MM.1S (cell line): ENCODE data around the gene NUP98.

Experiments
- CTCF ChIP-seq: fragments of 300-600 bp; sonication (generic); IDR thresholded peaks from 2 replicates; pipeline ENCODE4 v1.5.1; 2016; ENCODE audit warnings: antibody characterized with exemption, low read length, mixed read lengths
- EZH2 ChIP-seq: fragments of 300-600 bp; sonication (generic); optimal IDR thresholded peaks from 2 replicates; pipeline ENCODE3; 2017; ENCODE audit warnings: low read depth, mild to moderate bottlenecking, antibody characterized with exemption, low read length, mixed read lengths
- EZH2phosphoT487 ChIP-seq: fragments of 300-600 bp; sonication (generic); IDR thresholded peaks from 2 replicates; pipeline ENCODE4 v1.6.1; 2018; ENCODE audit warnings: antibody characterized with exemption, low read length

DNA sequence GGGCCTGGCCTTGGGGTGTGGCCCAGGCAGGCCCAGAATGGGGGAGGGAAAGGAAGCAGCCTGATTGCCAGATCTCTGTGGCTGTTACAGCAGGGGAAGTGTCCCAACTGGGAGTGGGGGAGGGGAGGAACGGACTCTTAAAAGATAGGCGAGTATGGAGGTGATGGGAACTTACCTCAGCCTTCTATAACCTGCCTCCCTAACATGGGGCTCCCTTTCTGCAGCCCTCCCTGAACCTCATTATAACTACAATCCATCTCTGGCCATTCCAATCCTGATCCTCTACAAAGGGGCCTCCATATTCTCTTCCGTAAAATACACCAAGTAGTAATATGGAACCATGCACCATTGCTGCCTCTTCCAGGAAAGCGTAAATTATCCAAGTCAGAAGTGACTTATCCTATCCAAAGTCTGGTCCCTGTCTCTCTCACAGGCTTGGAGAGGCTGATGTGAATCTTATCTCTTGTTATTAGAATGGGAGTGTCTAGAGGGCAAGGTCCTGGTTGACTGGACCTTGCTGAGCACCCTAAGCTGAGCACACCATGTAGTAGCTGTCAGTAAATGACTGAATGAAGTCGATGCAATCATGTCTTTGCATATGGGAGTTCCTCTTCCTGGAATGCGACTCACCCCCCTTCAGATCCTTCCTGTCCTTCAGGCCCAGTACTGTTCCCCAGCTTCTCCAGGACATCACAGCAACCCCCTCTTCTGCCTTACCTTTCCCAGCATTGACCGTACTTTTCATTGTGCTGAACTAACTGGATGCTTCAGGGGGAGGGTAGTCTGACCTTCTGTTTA lies 37.5 kb upstream of the NUP98 start:
- TF ChIP-seq CTCF (no peak), EZH2phosphoT487 (no peak), EZH2 (no peak)
